Measurements from ENCODE around the gene UFM1. TPM values are rescaled to one million over a fixed set of nuclear protein-coding genes. Genes with fewer than 3 reads are reported as not detected.

Gene UFM1
- total and polyA plus RNA-seq, 9 of the 15 experiments (the other 6 are each of a cell fraction or from before 2014, with no cell fraction given) = 26.3 to 58.5 (median 36.1) TPM

- TF ChIP-seq NKRF (IDR thresholded peaks at IDR 0.05; ENCODE audit: borderline replicate concordance) (no peak), ZHX1 (conservative IDR thresholded peaks at IDR 0.05; ENCODE audit: low read length) (no peak), PHB (CRISPR knock-in tag; IDR thresholded peaks at IDR 0.05) (no peak)
These were observed 26.9 kb downstream of the UFM1 start (continued) for GRCh38 chr13:38376546-38376945.

- ATAC-seq (no peak), DNase-seq (ENCODE audit: extremely low read depth in 1 of 4, low spot score in 3 of 4) (no peak), FAIRE-seq (no peak)
- Histone ChIP-seq H3K36me3 (ENCODE audit: control insufficient read depth, insufficient read depth, low read length) (no peaks in the 10 kb centered on the region), H3K9ac (ENCODE audit: insufficient read depth in 1 of 2, low read depth in 2 of 2, low read length in 2 of 2) (no peak overlapping the region), H3K9me1 (ENCODE audit: control insufficient read depth, insufficient read depth, low read length) (no peaks in the 10 kb centered on the region), H3K27me3 (ENCODE audit: control insufficient read depth in 2 of 2, insufficient read depth in 2 of 2, low read length in 2 of 2) (no peaks in the 10 kb centered on the region), H3K4me3 (no peak overlapping the region), H4K20me1 (replicated peaks; ENCODE audit: control insufficient read depth, insufficient read depth, low read length) (no peaks in the 10 kb centered on the region), H3K79me2 (ENCODE audit: control insufficient read depth, insufficient read depth, low read length) (no peaks in the 10 kb centered on the region), H3K9me3 (replicated peaks; ENCODE audit: control insufficient read depth, insufficient read depth, low read depth, low read length) (no peaks in the 10 kb centered on the region), H3K4me2 (ENCODE audit: insufficient read depth, low read length) (no peak overlapping the region), H2AFZ (ENCODE audit: low read depth, low read length) (no peak overlapping the region), H3K27ac (ENCODE audit: extremely low read depth, low read depth, low read length) (no peak overlapping the region), H3K4me1 (replicated peaks in 1 of 2; ENCODE audit: control insufficient read depth in 2 of 2, insufficient read depth in 2 of 2, low read length in 2 of 2) (no peaks in the 10 kb centered on the region)
- in situ Hi-C loops (cut with MboI) = no loop called here
- ChIA-PET POLR2A (no interaction called here), CTCF (ENCODE audit: low intra/inter-chr PET ratio) (no interaction called here)
- BruUV-seq (replicated peaks) = no TSS peak
- intact Hi-C loops (cut with micrococcal nuclease) = no loop called here
- 0% methylated on average over 4 of the region's 4 CpGs for WGBS (ENCODE audit: insufficient coverage, low coverage, missing lambda C conversion rate)
- TF ChIP-seq ZNF277 (CRISPR knock-in tag; IDR thresholded peaks at IDR 0.05; ENCODE audit: borderline replicate concordance) = no peak
- no peak for TF ChIP-seq ZNF436 (CRISPR knock-in tag; IDR thresholded peaks at IDR 0.05)
- no peak for TF ChIP-seq CHAMP1 (IDR thresholded peaks at IDR 0.05)
- no peak for TF ChIP-seq STAT5A (IDR thresholded peaks at IDR 0.05; ENCODE audit: borderline replicate concordance, low read length)
- TF ChIP-seq ZNF583 (CRISPR knock-in tag; IDR thresholded peaks at IDR 0.05) = no peak
- no peak for TF ChIP-seq JUN (IDR thresholded peaks at IDR 0.05; ENCODE audit: borderline replicate concordance, low read depth, low read length)
- TF ChIP-seq JUN (CRISPR knock-in tag; IDR thresholded peaks at IDR 0.05; ENCODE audit: borderline replicate concordance) = no peak
These were observed 32.2 kb downstream of the UFM1 start for GRCh38 chr13:38381890-38382289.
